ENCODE data around the gene SORCS2.

Gene SORCS2

GRCh38 chr4:7356667-7357310 is 164.5 kb downstream of the SORCS2 start:
- no peak for TF ChIP-seq CTCF (IDR thresholded peaks at IDR 0.05; ENCODE audit: low read depth, low read length)
- DNase-seq (ENCODE audit: low read depth in 2 of 2): no peak
- H3K4me3 ChIP-seq (replicated peaks in 1 of 2; ENCODE audit: low read depth in 2 of 2, low read length in 2 of 2): no peak overlapping the region

- DNase-seq (ENCODE audit: low read depth in 2 of 2): no peak
- no peak overlapping the region for H3K4me3 ChIP-seq (replicated peaks in 1 of 2; ENCODE audit: low read depth in 2 of 2, low read length in 2 of 2)
- no peak for TF ChIP-seq CTCF (IDR thresholded peaks at IDR 0.05; ENCODE audit: low read depth, low read length)
Measured at GRCh38 chr4:7357323-7357722, 165.0 kb downstream of the SORCS2 start.

GRCh38 chr4:7358100-7358735 is 165.9 kb downstream of the SORCS2 start:
- TF ChIP-seq CTCF (IDR thresholded peaks at IDR 0.05; ENCODE audit: low read depth, low read length): no peak
- no peak overlapping the region for H3K4me3 ChIP-seq (replicated peaks in 1 of 2; ENCODE audit: low read depth in 2 of 2, low read length in 2 of 2)
- peak; percentile 67 to 74 for DNase-seq (ENCODE audit: low read depth in 2 of 2)

GRCh38 chr4:7359400-7360062 is 167.2 kb downstream of the SORCS2 start:
- DNase-seq (ENCODE audit: low read depth in 2 of 2): no peak
- H3K4me3 ChIP-seq (replicated peaks in 1 of 2; ENCODE audit: low read depth in 2 of 2, low read length in 2 of 2): no peak overlapping the region
- TF ChIP-seq CTCF (IDR thresholded peaks at IDR 0.05; ENCODE audit: low read depth, low read length): no peak

- no peak overlapping the region for H3K4me3 ChIP-seq (replicated peaks in 1 of 2; ENCODE audit: low read depth in 2 of 2, low read length in 2 of 2)
- no peak for TF ChIP-seq CTCF (IDR thresholded peaks at IDR 0.05; ENCODE audit: low read depth, low read length)
- no peak for DNase-seq (ENCODE audit: low read depth in 2 of 2)
Measured at GRCh38 chr4:7360806-7361205, 168.5 kb downstream of the SORCS2 start.

- TF ChIP-seq CTCF (IDR thresholded peaks at IDR 0.05; ENCODE audit: low read depth, low read length): no peak
- no peak for DNase-seq (ENCODE audit: low read depth in 2 of 2)
- H3K4me3 ChIP-seq (replicated peaks in 1 of 2; ENCODE audit: low read depth in 2 of 2, low read length in 2 of 2): no peak overlapping the region
Measured at GRCh38 chr4:7361280-7361895, 169.1 kb downstream of the SORCS2 start.
